ELR (cell line): ENCODE measurements around the gene PSMD11.
"Not testable (repeated sequence)": the region's sequence is repeated elsewhere in the genome, so short reads cannot be mapped to it uniquely, and the experiment has no call there.

ENCODE experiments used
- DNase-seq: peaks from one replicate; pipeline ENCODE4 v3.0.0-alpha.2; 2015; ENCODE audit warnings: low read depth

Gene PSMD11

GRCh38 chr17:32444301-32445073, at the start of gene PSMD11:
TSS of gene PSMD11 (plus strand) at chr17:32444510. CDS start at chr17:32444524, 14 bp downstream.
- peak; percentile 98 for DNase-seq

GRCh38 chr17:32396343-32396742, 48.0 kb upstream of the PSMD11 start:
- DNase-seq: no peak

GRCh38 chr17:32398946-32399345, 45.4 kb upstream of the PSMD11 start:
- no peak for DNase-seq

GRCh38 chr17:32410085-32410484, 34.2 kb upstream of the PSMD11 start:
- DNase-seq: not testable (repeated sequence)

- DNase-seq: no peak
Observed at GRCh38 chr17:32426894-32427293, 17.4 kb upstream of the PSMD11 start.

GRCh38 chr17:32429598-32429997, 14.7 kb upstream of the PSMD11 start:
- no peak for DNase-seq

- no peak for DNase-seq
Observed at GRCh38 chr17:32440722-32441121, 3.6 kb upstream of the PSMD11 start.

- DNase-seq: no peak
Observed at GRCh38 chr17:32441886-32442285, 2.4 kb upstream of the PSMD11 start.

- peak; percentile 14 for DNase-seq
Observed at GRCh38 chr17:32443827-32444300, 446 bp upstream of the PSMD11 start.

- DNase-seq: peak; percentile 89
Observed at GRCh38 chr17:32445074-32445415, 735 bp downstream of the PSMD11 start.

- DNase-seq: no peak
Observed at GRCh38 chr17:32445497-32445896, 1.2 kb downstream of the PSMD11 start.

GRCh38 chr17:32445971-32446370, 1.7 kb downstream of the PSMD11 start:
- DNase-seq: peak; percentile 64

- no peak for DNase-seq
Observed at GRCh38 chr17:32446949-32447348, 2.6 kb downstream of the PSMD11 start.

- no peak for DNase-seq
Observed at GRCh38 chr17:32449963-32450362, 5.7 kb downstream of the PSMD11 start.

GRCh38 chr17:32450379-32450778, 6.1 kb downstream of the PSMD11 start:
- not testable (repeated sequence) for DNase-seq

GRCh38 chr17:32451879-32452278, 7.6 kb downstream of the PSMD11 start:
- no peak for DNase-seq

- no peak for DNase-seq
Observed at GRCh38 chr17:32452281-32452680, 8.0 kb downstream of the PSMD11 start.

GRCh38 chr17:32453370-32453769, 9.1 kb downstream of the PSMD11 start:
- no peak for DNase-seq

GRCh38 chr17:32458371-32458770, 14.1 kb downstream of the PSMD11 start:
- no peak for DNase-seq

- no peak for DNase-seq
Observed at GRCh38 chr17:32460054-32460453, 15.7 kb downstream of the PSMD11 start.

- DNase-seq: no peak
Observed at GRCh38 chr17:32461498-32461852, 17.2 kb downstream of the PSMD11 start.

- DNase-seq: peak; percentile 80
Observed at GRCh38 chr17:32461853-32462617, 17.7 kb downstream of the PSMD11 start.

- DNase-seq: no peak
Observed at GRCh38 chr17:32463304-32463703, 19.0 kb downstream of the PSMD11 start.
